Measurements from ENCODE around the gene COP1. TPM values are rescaled to one million over a fixed set of nuclear protein-coding genes. Genes with fewer than 3 reads are reported as not detected.

COP1 gene
- total RNA-seq, 1 experiment from 2014 or later = 36.0 TPM

DNA sequence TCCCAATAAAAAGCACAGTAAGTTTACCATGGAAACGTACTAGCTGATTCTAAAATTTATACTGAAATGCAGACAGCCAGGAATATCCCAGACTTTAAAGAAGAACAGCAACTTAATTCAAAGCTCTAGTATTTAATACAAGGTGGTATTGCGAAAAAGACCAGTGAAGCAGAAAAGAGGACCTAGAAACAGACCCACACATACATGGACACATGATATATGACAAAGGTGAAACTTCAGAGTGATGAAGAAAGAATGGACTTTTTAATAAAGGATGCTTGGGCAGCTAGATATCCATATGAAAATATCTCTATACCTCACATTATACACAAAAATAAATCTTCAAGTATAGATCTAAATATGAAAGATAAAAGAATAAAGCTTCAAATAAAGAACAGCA lies 62.6 kb downstream of the COP1 start (continued):
- TF ChIP-seq, protein P1, sequence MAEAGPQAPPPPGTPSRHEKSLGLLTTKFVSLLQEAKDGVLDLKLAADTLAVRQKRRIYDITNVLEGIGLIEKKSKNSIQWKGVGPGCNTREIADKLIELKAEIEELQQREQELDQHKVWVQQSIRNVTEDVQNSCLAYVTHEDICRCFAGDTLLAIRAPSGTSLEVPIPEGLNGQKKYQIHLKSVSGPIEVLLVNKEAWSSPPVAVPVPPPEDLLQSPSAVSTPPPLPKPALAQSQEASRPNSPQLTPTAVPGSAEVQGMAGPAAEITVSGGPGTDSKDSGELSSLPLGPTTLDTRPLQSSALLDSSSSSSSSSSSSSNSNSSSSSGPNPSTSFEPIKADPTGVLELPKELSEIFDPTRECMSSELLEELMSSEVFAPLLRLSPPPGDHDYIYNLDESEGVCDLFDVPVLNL (CRISPR knock-in tag; IDR thresholded peaks at IDR 0.05; ENCODE audit: borderline replicate concordance, low read depth) = no peak
- TF ChIP-seq NR2C2 (CRISPR knock-in tag; IDR thresholded peaks at IDR 0.05) (no peak), CREM (CRISPR knock-in tag; IDR thresholded peaks at IDR 0.05) (no peak), SMAD3 (CRISPR knock-in tag; IDR thresholded peaks at IDR 0.05; ENCODE audit: borderline replicate concordance) (no peak)
- TF ChIP-seq, protein P2, sequence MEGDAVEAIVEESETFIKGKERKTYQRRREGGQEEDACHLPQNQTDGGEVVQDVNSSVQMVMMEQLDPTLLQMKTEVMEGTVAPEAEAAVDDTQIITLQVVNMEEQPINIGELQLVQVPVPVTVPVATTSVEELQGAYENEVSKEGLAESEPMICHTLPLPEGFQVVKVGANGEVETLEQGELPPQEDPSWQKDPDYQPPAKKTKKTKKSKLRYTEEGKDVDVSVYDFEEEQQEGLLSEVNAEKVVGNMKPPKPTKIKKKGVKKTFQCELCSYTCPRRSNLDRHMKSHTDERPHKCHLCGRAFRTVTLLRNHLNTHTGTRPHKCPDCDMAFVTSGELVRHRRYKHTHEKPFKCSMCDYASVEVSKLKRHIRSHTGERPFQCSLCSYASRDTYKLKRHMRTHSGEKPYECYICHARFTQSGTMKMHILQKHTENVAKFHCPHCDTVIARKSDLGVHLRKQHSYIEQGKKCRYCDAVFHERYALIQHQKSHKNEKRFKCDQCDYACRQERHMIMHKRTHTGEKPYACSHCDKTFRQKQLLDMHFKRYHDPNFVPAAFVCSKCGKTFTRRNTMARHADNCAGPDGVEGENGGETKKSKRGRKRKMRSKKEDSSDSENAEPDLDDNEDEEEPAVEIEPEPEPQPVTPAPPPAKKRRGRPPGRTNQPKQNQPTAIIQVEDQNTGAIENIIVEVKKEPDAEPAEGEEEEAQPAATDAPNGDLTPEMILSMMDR (IDR thresholded peaks at IDR 0.05) = no peak
- TF ChIP-seq, protein P3, sequence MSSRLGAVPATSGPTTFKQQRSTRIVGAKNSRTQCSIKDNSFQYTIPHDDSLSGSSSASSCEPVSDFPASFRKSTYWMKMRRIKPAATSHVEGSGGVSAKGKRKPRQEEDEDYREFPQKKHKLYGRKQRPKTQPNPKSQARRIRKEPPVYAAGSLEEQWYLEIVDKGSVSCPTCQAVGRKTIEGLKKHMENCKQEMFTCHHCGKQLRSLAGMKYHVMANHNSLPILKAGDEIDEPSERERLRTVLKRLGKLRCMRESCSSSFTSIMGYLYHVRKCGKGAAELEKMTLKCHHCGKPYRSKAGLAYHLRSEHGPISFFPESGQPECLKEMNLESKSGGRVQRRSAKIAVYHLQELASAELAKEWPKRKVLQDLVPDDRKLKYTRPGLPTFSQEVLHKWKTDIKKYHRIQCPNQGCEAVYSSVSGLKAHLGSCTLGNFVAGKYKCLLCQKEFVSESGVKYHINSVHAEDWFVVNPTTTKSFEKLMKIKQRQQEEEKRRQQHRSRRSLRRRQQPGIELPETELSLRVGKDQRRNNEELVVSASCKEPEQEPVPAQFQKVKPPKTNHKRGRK (CRISPR knock-in tag; IDR thresholded peaks at IDR 0.05; ENCODE audit: borderline replicate concordance) = no peak
- TF ChIP-seq, protein P4, sequence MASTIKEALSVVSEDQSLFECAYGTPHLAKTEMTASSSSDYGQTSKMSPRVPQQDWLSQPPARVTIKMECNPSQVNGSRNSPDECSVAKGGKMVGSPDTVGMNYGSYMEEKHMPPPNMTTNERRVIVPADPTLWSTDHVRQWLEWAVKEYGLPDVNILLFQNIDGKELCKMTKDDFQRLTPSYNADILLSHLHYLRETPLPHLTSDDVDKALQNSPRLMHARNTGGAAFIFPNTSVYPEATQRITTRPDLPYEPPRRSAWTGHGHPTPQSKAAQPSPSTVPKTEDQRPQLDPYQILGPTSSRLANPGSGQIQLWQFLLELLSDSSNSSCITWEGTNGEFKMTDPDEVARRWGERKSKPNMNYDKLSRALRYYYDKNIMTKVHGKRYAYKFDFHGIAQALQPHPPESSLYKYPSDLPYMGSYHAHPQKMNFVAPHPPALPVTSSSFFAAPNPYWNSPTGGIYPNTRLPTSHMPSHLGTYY (CRISPR knock-in tag; IDR thresholded peaks at IDR 0.05) = no peak

DNA sequence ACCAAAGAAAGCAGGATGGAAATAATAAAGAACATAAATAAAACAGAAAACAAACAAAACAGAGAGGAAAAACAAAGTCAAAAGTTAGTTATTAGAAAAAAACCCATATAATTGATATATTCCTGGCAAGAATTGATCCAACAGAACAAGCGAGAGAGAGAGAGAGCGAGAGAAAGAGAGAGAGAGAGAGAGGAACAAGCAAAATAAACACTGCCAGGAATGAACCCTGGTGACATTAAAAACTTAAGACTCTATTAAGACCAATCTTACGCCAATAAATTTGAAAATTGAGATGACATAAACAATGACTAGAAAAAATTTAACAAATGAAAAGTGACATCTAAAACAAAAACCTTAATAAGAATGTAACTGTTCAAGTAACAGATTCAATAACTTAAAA lies 64.1 kb downstream of the COP1 start:
- TF ChIP-seq NR1H2 (CRISPR knock-in tag; IDR thresholded peaks at IDR 0.05) (no peak), OVOL2 (CRISPR knock-in tag; IDR thresholded peaks at IDR 0.05; ENCODE audit: borderline replicate concordance) (no peak)
- TF ChIP-seq, protein P5, sequence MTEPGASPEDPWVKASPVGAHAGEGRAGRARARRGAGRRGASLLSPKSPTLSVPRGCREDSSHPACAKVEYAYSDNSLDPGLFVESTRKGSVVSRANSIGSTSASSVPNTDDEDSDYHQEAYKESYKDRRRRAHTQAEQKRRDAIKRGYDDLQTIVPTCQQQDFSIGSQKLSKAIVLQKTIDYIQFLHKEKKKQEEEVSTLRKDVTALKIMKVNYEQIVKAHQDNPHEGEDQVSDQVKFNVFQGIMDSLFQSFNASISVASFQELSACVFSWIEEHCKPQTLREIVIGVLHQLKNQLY (CRISPR knock-in tag; IDR thresholded peaks at IDR 0.05) = no peak
- CTCF ChIA-PET = no interaction called here
- Mint-ChIP-seq H3K9me3 (peaks cover 12% of the 10 kb centered on the region; the same call in 1 of the 2 replicates), H3K27ac (no peak overlapping the region), H3K27me3 (ENCODE audit: low read depth) (no peaks in the 10 kb centered on the region), H3K4me3 (no peak overlapping the region), H3K36me3 (peaks cover 30% of the 10 kb centered on the region), H3K4me1 (peaks cover 11% of the 10 kb centered on the region)
- no peak for DNase-seq (ENCODE audit: low spot score)
- no peak for ATAC-seq
- POLR2A ChIA-PET = no interaction called here

DNA sequence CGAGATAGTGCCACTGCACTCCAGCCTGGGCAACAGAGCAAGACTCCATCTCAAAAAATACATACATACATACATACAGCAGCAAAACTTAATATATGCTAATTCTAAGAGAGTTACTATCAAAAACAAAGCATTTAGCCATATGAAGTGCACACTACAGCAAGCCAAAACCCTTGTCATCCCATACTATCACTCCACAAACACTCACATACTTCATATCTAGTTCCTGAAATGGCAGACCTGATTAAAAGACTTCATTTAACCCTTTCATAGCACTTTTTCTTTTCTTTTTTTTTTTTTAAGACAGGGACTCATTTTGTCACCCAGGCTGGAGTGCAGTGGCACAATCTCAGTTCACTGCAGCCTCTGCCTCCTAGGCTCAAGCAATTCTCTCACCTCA lies 65.6 kb downstream of the COP1 start:
- ChIA-PET POLR2A (no interaction called here), CTCF (no interaction called here)
- peaks cover 21% of the 10 kb centered on the region for H3K36me3 Mint-ChIP-seq
- H3K27ac Mint-ChIP-seq = no peak overlapping the region
- H3K27me3 Mint-ChIP-seq (ENCODE audit: low read depth) = no peaks in the 10 kb centered on the region
- DNase-seq (ENCODE audit: low spot score) (no peak), ATAC-seq (no peak)
- peaks cover 11% of the 10 kb centered on the region for H3K4me1 Mint-ChIP-seq
- TF ChIP-seq FOXJ3 (CRISPR knock-in tag; IDR thresholded peaks at IDR 0.05; ENCODE audit: borderline replicate concordance) (no peak), ZNF671 (CRISPR knock-in tag; IDR thresholded peaks at IDR 0.05) (no peak), ELF4 (CRISPR knock-in tag; IDR thresholded peaks at IDR 0.05; ENCODE audit: low read depth) (no peak), NFATC4 (CRISPR knock-in tag; IDR thresholded peaks at IDR 0.05) (no peak), ZNF232 (CRISPR knock-in tag; IDR thresholded peaks at IDR 0.05) (no peak), TCF7 (CRISPR knock-in tag; IDR thresholded peaks at IDR 0.05; ENCODE audit: low read depth) (no peak)
- no peak overlapping the region for H3K4me3 Mint-ChIP-seq
- H3K9me3 Mint-ChIP-seq = peaks cover 12% of the 10 kb centered on the region; the same call in 1 of the 2 replicates
